Inflammatory macrophage (primary cell): ENCODE measurements around the gene RYR1.
"Not testable (repeated sequence)": the region's sequence is repeated elsewhere in the genome, so short reads cannot be mapped to it uniquely, and the experiment has no call there.

Experiments used
- DNase-seq, 2 donors: peaks; one replicate each; pipeline ENCODE4 v3.0.0-alpha.2; 2020 to 2022

RYR1 gene

DNA sequence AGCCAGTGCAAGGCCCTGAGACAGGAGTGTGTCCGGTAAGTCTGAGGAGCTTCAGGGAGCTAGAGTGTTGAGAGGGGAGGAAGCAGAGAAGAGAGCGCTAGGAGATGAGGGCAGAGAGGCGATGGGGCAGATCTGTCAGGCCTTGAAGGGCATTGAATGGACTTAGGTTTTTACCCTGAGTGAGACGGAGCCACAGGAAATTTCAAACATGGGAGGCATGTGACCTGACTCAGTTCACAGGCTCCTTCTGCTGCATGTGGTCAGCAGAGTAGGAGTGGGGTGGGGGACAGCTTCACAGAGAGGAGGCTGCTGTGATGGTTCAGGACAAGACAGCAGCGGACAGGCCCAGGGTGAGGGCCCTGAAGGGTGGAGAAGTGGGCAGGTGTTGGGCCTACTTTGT lies 33.1 kb upstream of the RYR1 start:
- DNase-seq = no peak

DNA sequence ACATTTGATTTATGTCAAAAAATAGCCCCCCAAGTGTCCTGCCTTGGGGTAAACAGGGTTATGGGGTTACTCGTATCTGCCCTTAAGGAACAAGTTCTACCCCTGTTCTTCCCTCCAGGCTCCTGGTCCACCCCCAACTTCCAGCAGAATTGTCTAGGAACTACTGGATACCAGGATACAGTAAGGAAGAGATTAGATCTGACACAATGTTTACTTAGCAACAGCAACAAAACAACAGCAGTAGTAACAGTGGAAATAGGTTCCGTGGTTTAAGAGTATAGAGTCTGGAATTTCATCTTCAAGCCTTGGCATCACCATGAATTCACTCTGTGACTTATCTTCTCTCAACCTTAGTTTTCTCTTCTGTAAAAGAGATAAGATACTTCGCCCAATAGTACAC lies 32.3 kb upstream of the RYR1 start:
- no peak for DNase-seq

DNA sequence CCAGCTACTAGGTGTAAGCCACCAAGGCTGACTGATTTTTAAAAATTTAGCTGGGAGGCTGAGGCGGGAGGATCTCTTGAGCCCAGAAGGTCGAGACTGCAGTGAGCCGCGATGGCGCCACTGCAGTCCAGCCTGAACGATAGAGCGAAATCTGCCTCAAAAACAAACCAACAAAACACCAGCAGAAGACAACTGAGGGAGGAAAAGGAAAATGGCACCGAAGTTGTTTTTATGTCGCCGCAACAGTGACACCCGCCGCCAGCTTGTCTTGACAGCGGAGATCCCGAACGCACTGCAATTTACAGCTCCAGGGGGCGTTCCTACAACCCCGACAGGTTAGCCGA lies 30.9 kb upstream of the RYR1 start:
- DNase-seq = no peak

DNA sequence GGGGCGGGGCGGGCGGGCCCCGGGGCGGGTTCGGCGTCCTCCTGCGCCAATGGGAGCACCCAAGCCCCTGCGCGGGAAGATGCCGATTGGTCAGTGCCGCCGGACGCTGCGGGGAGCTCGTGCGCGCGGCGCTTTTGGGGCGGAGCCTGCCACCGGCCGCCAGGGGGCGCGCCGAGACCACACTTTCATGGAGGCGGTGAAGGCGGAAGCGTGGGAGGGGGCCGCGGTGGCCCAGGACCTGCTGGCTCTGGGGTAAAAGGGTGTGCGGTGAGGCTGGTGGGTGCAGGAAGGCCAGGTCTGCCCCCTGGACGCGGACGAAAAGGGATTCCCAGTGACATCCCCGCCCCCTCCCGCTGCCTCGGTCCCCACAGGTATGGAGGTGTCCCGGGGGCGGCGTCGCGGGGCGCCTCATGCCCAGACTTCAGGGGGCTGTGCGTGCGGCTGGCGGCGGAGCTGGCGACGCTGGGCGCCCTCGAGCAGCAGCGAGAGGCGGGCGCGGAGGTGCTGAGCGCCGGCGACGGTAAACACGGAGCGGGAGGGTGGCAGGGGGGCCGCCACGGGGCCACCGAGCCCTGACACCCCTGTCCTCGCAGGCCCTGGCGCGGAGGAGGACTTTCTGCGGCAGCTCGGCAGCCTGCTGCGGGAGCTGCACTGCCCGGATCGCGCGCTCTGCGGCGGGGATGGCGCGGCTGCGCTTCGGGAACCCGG lies 30.4 kb upstream of the RYR1 start, which contains the start of gene FAM98C:
TSS of gene FAM98C (plus strand) at position 127 of the 708 bp plus-strand sequence. CDS start at position 188, 61 bp downstream.
- peak; percentile 97 to 98 for DNase-seq

DNA sequence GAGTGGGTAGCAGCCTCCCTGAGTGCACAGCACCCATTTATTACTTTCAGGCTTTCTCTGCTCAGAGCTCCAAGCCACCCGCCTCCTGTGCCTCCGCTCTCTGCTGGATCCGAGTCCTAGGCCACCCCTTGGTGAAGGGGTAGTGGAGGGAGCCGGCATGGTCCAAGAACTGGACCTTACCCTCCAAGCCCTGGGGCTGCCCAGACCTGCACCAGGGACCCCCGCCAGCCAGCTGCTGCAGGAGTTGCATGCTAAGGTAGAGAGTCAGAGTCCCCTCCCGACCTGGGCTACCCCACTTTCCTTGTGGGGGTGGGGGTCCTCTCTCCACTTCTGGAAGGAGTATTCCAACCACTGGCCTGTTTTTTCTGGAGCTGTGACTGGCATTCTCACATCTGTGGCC lies 28.6 kb upstream of the RYR1 start:
- DNase-seq = no peak

DNA sequence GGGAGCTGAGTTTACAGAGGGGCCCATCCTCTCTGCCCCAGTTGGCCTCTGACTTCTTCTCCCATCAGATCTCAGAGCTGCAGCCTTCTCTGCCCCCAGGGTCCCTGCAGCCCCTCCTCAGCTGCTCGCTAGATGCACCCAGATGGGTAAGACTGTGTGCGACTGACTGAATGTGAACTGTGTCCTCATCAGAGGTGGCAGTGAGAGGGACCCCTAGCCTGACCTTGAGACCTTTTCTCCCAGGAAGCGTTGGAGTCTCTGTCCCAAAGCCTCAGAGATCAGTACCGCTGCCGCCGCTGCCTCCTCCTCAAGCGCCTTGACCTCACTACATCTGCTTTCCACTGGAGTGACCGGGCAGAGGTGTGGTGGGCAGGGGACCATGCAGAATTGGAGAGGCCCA lies 28.2 kb upstream of the RYR1 start:
- DNase-seq = no peak

DNA sequence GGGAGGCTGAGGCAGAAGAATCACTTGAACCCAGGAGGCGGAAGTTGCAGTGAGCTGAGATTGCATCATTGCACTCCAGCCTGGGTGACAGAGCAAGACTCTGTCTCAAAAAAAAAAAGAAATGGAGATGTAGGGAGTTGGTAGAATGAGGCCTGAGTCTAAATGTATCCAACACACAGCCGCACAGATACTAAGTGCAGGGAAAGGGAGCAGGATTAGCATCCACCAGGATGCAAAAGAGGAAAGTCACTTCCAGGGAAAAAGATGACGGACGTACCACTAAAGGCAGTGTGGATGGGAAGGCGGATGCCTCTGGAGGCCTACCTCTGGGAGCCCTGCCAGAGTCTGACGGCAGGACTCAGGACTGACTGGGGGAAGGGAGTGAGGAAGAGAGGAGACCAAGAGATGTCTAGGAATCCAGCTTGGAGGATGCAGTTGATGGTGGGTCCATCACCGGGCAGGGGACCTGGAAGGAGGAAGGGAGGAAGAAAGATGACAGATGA lies 23.8 kb upstream of the RYR1 start:
- DNase-seq = no peak

DNA sequence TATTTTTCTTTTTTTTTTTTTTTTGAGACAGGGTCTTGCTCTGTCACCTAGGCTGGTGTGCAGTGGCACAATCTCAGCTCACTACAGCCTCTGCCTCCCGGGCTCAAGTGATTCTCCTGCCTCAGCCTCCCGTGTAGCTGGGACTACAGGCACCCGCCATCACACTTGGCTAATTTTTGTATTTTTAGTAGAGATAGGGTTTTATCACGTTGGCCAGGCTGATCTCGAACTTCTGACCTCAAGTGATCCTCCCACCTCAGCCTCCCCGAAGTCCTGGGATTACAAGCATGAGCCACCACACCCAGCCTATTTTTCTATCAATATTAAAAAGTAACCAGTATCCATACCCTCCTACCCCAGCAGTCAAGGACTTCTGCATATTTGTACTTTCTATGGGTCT lies 23.1 kb upstream of the RYR1 start:
- not testable (repeated sequence) for DNase-seq

DNA sequence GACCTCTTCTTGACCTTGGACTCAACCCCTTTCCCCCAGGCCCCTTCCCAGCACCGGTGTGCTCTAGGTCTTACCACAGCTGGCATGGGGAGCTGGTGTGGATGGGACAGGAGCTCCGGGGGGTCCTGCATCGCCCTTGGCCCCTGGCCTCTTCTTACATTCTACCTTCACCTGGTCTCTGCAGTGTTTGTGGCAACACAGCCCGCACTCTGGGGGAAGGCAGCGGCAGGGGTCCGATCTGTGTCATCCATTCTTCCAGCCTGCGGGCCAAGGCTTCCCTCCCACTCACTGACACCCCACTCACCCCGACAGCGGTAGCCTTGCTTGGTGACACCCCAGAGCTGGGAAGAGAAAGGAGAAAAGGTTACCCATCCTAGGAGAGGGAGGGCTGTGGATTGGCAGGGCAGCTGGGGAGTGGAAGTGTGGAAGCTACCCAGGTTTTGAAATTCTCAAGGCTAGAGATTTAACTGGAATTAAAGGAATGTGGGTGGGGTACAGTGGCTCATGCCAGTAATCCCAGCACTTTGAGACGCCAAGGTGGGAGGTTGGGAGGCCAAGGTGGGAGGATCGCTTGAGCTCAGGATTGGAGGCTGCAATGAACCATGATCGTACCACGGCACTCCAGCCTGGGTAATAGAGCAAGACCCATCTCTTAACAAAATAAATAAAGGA lies 22.3 kb upstream of the RYR1 start:
- DNase-seq = no peak

DNA sequence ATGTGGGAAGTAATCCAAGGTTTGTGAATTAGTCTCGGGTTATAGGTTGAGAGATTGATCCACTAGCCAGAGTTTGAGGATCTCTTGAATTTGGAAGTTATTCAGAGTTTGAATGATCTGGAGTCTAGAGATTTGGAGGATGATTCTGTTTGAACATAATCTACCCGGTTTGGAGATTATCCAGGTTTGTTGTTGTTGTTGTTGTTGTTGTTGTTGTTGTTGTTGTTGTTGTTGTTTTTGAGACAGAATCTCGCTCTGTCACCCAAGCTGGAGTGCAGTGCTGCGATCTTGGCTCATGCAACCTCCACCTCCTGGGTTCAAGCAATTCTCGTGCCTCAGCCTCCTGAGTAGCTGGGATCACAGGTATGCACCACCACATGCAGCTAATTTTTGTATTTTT lies 21.6 kb upstream of the RYR1 start:
- not testable (repeated sequence) for DNase-seq

DNA sequence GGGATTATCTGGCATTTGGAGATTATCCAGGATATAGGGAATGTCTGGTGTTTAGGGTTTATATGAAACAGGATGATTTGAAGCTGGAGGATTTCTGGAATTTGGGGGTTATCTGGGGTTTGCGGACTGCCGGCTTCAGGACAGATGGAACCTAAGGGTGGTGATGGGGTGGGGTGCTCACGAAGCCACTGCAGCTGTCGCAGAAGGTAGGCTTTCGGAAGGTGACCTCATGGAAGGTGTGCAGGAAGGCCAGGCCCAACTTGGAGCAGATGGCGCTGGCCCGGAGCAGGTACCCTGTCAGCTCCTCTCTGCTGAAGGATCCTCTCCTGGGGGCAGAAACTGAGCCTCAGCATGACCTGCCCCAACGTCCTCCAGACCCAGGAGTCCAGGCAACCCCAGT lies 21.0 kb upstream of the RYR1 start:
- DNase-seq = no peak

DNA sequence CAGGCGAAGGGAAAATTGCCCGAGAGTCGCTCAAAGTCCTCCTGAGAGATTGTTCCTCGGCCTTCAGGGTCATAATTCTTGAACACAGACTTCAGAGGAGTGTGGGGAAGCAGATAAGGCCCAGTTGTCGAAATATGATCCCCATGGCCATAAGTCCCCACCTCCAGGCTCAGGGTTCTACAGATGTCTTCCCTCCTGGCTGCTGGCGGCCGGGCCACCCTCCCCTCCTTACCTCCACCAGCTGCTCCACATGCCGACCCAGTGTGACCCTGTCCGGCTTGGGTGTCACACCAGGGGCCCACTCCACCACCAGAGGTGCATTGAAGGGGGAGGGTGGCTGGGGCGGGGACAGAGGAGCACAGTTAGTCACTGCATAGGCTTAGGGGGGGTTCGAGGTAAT lies 20.5 kb upstream of the RYR1 start:
- no peak for DNase-seq

DNA sequence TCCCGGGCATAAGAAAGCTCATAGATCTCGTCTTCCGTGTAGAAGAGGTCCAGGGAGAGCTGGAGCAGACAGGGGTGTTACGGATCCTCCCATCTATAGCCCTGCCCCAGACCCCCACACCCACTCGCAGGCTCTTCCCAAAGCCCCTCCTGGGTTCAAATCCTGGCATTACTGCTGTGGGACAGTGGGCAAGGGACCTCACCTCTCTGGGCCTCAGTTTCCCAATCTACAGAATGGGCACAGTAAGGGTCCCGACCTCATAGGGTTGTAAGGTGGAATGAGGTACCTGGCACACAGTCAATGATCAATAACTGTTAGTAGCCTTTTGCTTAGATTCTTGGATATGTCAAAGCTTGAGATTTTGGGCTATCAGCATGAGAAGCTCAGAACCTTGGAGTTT lies 20.1 kb upstream of the RYR1 start:
- DNase-seq = no peak

DNA sequence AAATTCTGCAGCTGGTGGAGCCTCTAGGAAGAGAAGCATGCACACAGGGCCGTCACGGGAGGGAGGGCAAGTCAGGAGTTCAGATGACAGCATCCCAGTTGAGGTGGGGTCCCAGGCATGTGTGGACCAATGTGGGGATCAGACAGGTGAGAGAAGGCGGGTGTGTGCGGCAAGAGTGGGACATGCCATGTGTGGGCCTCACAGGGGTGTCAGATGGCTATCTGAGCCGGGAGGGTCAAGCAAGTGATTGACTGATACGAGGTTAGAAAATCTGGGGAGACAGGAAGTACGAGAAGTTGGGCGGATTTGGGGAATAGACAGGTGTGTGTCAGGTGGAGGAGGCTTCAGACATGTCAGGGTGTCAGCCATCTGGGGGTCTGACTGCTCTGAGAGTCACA lies 16.3 kb upstream of the RYR1 start:
- DNase-seq = no peak

DNA sequence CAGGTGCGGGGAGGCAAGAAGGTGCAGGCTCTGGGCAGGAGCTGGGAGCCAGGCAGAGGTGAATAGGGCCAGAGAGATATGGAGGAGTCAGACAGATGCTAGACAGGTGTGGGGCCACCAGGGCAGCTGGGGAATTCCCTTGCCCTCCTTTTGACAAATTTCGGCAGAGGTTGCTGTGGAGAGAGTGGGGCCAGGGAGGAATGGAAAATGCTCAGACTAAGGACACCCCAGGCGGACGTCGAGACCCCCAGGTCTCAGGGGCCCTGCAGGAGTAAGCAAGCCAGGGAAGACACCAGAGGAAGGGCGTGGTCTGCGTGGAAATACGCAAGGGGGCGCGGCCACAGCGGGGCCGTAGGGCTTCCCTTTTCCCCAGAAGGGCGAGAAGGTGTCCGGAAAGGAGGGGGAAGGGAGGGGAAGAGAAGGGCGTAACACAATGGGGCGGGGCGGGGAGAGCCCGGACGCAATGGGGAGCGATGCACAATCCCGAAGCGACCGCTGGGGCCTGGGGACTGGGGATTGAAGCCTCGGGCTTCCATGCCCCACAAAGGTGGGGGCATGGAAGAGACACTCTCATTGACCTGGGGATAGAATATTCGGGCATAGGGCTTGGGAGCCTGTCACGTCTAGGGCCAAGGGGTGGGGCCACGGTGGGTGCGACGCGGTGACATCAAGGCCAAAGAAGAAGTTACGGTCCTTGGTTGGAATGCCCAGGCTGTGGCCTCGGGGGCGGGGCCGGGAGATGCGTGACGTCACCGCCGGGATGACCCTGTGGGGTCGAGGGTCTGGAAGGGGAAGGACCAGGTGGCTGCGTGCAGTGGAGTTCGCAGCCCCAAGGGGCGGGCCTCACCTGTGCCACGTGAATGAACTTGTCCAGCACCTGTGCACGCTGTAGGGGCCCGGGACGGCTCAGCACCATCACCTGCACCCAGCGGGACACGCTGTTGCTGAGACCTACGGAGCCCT lies 15.7 kb upstream of the RYR1 start:
- DNase-seq = peak; percentile 86 to 90

DNA sequence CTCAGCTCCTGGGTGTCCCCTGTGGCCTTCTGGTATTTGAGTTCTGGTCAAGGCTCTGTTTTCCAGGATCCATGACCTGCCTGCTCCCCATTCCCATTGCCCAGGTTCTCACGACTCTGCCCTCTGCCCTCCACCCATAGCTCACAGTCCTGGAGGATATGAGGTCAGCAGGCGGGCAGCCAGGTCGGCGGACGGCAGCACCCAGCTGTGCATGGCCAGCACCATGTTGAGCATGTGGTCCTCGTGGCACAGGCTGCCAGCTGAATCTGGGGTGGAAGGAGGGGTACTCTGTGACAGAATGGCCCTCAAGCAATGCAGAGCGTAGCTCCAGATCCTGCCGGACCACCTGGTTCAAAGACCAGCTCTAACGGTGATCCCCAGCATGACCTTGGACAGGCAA lies 12.6 kb upstream of the RYR1 start:
- no peak for DNase-seq

DNA sequence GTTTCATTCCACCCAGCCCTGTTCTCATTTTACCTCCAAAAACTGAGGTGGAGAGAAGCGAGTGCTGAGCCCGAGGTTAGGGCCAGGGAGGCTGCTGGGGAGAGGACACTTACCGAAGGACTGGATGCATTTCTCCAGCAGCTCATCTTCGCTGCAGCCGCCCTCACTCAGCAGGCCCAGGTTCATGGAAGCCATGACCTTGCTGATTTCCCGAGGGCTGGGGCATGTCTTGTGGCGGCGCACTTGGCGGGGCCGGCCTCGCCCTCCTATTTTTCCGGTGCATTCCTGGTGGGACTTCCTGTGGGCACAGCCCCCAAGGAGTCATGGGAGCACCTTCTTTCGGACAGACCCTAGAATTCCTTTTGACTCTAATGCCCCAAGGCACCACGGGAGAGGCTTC lies 11.6 kb upstream of the RYR1 start:
- no peak for DNase-seq

DNA sequence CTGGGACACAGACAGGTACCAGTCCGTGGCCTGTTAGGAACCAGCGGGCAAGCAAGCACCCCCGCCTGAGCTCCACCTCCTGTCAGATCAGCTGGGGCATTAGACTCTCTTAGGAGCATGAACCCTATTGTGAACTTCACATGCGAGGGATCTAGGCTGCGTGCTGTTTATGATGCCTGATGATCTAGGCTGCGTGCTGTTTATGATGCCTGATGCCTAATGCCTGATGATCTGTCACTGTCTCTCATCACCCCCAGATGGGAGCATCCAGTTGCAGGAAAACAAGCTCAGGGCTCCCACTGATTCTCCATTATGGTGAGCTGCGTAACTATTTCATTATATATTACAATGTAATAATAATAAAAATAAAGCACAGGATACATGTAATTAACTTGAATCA lies 11.1 kb upstream of the RYR1 start:
- no peak for DNase-seq

DNA sequence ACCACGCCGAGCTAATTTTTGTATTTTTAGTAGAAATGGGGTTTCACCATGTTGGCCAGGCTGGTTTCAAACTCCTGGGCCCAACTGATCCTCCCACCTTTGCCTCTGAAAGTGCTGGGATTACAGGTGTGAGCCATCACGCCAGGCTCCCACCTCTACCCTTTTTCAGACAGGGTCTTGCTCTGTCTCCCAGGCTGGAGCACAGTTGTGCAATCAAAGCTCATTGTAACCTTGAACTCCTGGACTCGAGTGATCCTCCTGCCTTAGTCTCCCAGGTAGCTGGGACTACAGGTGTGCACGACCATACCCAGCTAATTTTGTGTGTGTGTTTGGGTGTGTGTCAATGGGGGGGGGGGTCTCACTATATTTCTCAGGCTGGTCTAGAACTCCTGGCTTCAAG lies 9.2 kb upstream of the RYR1 start:
- DNase-seq = no peak

DNA sequence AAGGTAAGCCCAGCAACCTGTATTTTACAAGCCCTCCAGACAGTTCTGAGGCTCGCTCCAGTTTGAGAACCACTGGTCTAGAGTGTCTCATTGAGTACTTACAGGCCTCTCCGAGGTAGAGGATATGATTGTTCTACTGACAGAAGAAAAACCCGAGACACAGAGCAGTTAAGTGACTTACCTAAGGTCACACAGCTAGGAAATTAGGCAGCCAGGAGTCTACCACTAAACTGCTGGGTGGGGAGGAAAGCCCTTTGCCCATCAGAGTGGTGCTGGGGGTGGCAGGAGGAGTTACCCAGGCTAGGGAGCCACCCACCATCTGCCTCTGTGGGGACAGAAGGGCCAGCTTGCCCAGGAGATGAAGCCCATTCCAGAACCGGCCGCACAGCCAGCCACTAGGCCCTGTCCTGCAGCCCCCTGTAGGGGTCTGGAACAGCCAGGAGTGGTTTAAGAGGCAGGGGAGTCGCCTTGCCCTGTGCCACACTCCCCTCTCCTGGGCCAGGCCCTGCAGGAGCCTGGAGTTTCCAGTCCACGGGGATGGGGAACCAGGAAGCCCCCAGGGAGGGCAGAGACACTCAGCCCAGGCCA lies 8.2 kb upstream of the RYR1 start:
- DNase-seq = no peak

DNA sequence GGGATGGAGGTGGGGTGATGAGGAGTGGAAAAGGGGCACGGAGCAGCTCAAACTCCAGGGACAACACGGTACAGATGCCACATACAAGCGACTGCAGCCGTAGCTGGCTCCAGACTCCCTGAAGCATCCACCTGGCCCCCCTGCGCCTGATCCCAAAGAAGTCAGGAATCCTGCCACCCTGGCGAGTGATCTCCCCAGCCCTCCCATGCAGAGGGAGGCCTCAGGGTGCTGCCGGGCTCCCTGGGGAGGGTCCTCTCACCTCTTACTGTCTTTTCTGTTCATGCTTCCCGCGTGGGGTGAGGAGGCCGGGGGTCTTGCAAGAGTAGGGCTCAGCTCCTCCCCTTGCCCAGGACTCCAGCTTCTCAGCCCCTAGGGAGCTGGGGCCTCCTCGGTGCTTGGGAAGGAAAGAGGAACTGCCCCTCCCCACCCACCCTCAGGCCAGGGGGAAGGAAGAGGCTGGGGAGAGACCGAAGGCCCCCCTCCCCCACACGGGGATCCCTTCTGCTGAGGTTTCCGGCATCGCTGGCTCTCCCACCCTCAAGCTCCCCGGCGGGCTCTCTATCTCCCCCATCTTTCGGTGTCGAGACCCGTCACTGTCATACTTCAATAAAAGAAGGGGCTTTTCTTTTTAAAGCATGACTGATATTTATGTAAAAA lies 7.6 kb upstream of the RYR1 start, which contains the start of gene RASGRP4:
TSS of gene RASGRP4 (minus strand) at position 410 of the 657 bp plus-strand sequence. CDS start at position 282, 128 bp downstream.
- peak; percentile 50 to 59 for DNase-seq

DNA sequence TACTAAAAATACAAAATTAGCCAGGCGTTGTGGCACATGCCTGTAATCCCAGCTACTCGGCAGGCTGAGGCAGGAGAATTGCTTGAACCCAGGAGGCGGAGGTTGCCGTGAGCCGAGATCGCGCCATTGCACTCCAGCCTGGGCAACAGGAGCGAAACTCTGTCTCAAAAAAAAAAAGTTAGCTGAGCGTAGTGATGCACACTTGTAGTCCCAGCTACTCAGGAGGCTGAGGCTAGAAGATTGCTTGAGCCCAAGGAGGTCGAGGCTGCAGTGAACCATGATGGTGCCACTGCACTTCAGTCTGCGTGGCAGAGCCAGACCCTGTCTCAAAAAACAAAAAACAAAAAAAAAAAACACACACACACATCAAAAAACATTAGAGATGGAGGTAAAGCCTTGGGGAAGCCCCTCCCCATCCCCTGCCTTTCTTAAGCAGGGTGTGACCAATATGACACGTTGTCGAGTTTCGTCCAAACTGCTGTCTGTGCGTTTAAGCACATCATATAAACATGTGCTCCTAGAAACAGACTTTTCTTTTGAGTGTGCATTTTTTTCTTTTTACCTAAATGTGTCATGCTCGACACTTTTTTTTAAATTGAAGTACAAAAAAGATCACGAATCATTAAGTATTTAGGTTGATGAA lies 6.3 kb upstream of the RYR1 start:
- not testable (repeated sequence) for DNase-seq
